Heart left ventricle (tissue), 16 donors: ENCODE measurements around the gene DYTN. TPM values are rescaled to one million over a fixed set of nuclear protein-coding genes. Genes with fewer than 3 reads are reported as not detected.

Experiments used
- ATAC-seq, 4 donors: fragments of 200-7000 bp; cut with Tn5 transposase; one replicate each; pipeline ENCODE4 v1.9.1; 2020 to 2022; ENCODE audit warnings: moderate library complexity in 4 of 4, mild to moderate bottlenecking in 3 of 4, moderate number of reproducible peaks in 1 of 4
- DNase-seq, 5 donors: peaks; one replicate each; pipeline ENCODE4 v3.0.0-alpha.2; 2020
- H3K27ac ChIP-seq, 12 donors: fragments of 200-600 bp; sonication (generic) in 4 of 12; one replicate each; pipeline versions ENCODE4 v1.5.0 to v1.8.0; 2016 to 2022; ENCODE audit warnings: mild to moderate bottlenecking in 2 of 12
- H3K27me3 ChIP-seq, 9 donors: fragments of 200-600 bp; sonication (generic) in 2 of 9; one replicate each; pipeline versions ENCODE4 v1.5.1 to v1.8.0; 2016 to 2022; ENCODE audit warnings: mild to moderate bottlenecking in 3 of 9
- H3K36me3 ChIP-seq, 9 donors: fragments of 200-600 bp; sonication (generic) in 2 of 9; one replicate each; pipeline versions ENCODE4 v1.5.0 to v1.8.0; 2018 to 2022; ENCODE audit warnings: mild to moderate bottlenecking in 2 of 9
- H3K4me1 ChIP-seq, 12 donors: fragments of 200-600 bp; sonication (generic) in 4 of 12; one replicate each; pipeline versions ENCODE4 v1.5.0 to v1.8.0; 2016 to 2022; ENCODE audit warnings: mild to moderate bottlenecking in 3 of 12
- H3K4me3 ChIP-seq, 12 donors: fragments of 200-600 bp; sonication (generic) in 4 of 12; one replicate each; pipeline versions ENCODE4 v1.5.0 to v1.8.0; 2017 to 2022; ENCODE audit warnings: mild to moderate bottlenecking in 9 of 12, moderate library complexity in 4 of 12
- H3K9me3 ChIP-seq, 12 donors: fragments of 200-600 bp; sonication (generic) in 4 of 12; one replicate each; pipeline versions ENCODE4 v1.5.0 to v1.8.0; 2016 to 2022; ENCODE audit warnings: mild to moderate bottlenecking in 1 of 12
- CTCF ChIP-seq, 12 donors: fragments of 200-600 bp; sonication (generic) in 4 of 12; IDR thresholded peaks; one replicate each; pipeline versions ENCODE4 v1.5.0 to v1.8.0; 2018 to 2022; ENCODE audit warnings: antibody characterized with exemption in 12 of 12, mild to moderate bottlenecking in 5 of 12
- POLR2A ChIP-seq, 2 donors: fragments of 450-650 bp; IDR thresholded peaks; one replicate each; pipeline ENCODE4 v1.6.1; 2017; ENCODE audit warnings: antibody characterized with exemption in 2 of 2, mild to moderate bottlenecking in 2 of 2, moderate library complexity in 2 of 2
- WGBS, 4 donors: extraction: QIAGEN DNeasy Blood & Tissue Kit in 2 of 4; methylation state at CpG; one replicate each; pipeline versions ENCODE4 v1.1.5 to v1.1.7; 2013 to 2018; 5-methylcytosine and 5-hydroxymethylcytosine counted together
- intact Hi-C, 10 donors: fragments of 100-400 bp; cut with DNase I; formaldehyde crosslinking; loops; one replicate each; pipeline versions ENCODE4 v1.11.1 to v1.14.2; 2022
- polyA plus RNA-seq, 2 donors: library from polyadenylated mRNA; stranded (reverse); fragments of 200-250 nt; gene quantifications; one replicate each; pipeline ENCODE4 v1.2.3, GENCODE V29; 2013
- total RNA-seq, 9 donors: library from RNA; depleted of rRNA in 2 of 9; stranded (reverse); fragments of >200 nt in 2 of 9; fragmentation: NEBNext Ultra II Directional in 3 of 9; extraction: Animal tissue kit (Norgen Biotek cat#: 25700) in 3 of 9; gene quantifications; one replicate each; pipeline versions ENCODE4 v1.1.0 to v1.2.4, GENCODE V29; 2016 to 2023
- donor health status: ischemic (EF 13 %, LVEDD 7.1; RV severe dilation, severe dysfunction).
- donor health status: healthy with polysubstance abuse.
- donor health status: DM: no; HTN: yes; CAD: no.
- donor health status: DM: no; HTN: no; CAD: no.
- donor health status: ischemic (EF 25% LVEDD 6.9; RV normal size, moderate dysfunction).
- donor health status: ischemic (EF 25% LVEDD 5.7; RV mildly dilated, moderate dysfunction).
- donor health status: healthy.
- donor health status: DM: yes; HTN: yes; CAD: no.
- donor health status: ischemic (EF 35%, LVEDD 5.7; RV mildly dilated, moderate dysfunction).
- donor health status: nonischemic (EF 11% LVEDD 7.7; RV severe dilation, severe dysfunction).
- donor health status: DM: yes; HTN: yes; CAD: no.
- donor health status: PGD.
- donor health status: ischemic (EF 29% LVEDD 5.4; RV normal size, mild dysfunction).
- donor health status: nonischemic (EF 23%, LVEDD 6.1; RV moderate dilation, normal function).

DYTN gene
- total and polyA plus RNA-seq, 11 donors: not detected

- TF ChIP-seq CTCF (IDR thresholded peaks at IDR 0.05): no peak
- no peak for TF ChIP-seq POLR2A (IDR thresholded peaks at IDR 0.05)
- H3K27ac ChIP-seq: no peak overlapping the region
- intact Hi-C loops: no loop called here
- ATAC-seq (no peak), DNase-seq (no peak)
- no peaks in the 10 kb centered on the region for H3K9me3 ChIP-seq
- peaks cover 0 to 19% (median 0%) of the 10 kb centered on the region in 9 donors for H3K27me3 ChIP-seq
- no peaks in the 10 kb centered on the region for H3K4me1 ChIP-seq
- no peaks in the 10 kb centered on the region for H3K36me3 ChIP-seq
- no peak overlapping the region for H3K4me3 ChIP-seq
Observed at GRCh38 chr2:206627632-206628031, 90.6 kb downstream of the DYTN start.

GRCh38 chr2:206626108-206626507, 92.1 kb downstream of the DYTN start:
- WGBS, 4 donors: 68 to 78% (median 72%) methylated on average over 2 of the region's 2 CpGs
- Histone ChIP-seq H3K27ac (no peak overlapping the region), H3K27me3 (peaks cover 0 to 19% (median 0%) of the 10 kb centered on the region in 9 donors), H3K9me3 (no peaks in the 10 kb centered on the region), H3K4me3 (no peak overlapping the region), H3K4me1 (no peaks in the 10 kb centered on the region), H3K36me3 (no peaks in the 10 kb centered on the region)
- ATAC-seq (no peak), DNase-seq (no peak)
- intact Hi-C loops: no loop called here
- TF ChIP-seq CTCF (IDR thresholded peaks at IDR 0.05) (no peak), POLR2A (IDR thresholded peaks at IDR 0.05) (no peak)

DNA sequence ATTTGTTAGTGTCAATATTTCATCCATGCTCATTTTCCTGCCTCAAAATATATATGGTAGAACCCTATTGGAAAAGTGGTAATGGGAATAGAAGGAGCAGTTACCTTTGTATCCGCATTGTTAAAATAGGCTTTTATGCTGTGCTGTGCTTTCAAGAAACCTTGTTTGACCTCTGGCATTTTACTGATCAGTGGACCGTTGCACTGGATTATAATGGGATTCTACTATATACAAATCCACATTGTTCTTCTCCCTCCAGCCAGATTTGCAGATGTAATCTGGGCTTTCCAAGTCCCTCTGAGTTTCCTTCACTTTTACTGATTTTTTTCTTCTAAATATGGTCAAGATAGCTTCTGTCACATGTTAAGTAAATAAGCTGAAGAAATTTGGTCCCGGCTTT, 99.2 kb downstream of the DYTN start:
- no peak overlapping the region for H3K27ac ChIP-seq
- H3K9me3 ChIP-seq: no peaks in the 10 kb centered on the region
- no peak overlapping the region for H3K4me3 ChIP-seq
- DNase-seq (no peak), ATAC-seq (no peak)
- no peaks in the 10 kb centered on the region for H3K27me3 ChIP-seq
- intact Hi-C loops: no loop called here
- TF ChIP-seq CTCF (IDR thresholded peaks at IDR 0.05) (no peak), POLR2A (IDR thresholded peaks at IDR 0.05) (no peak)
- peaks cover 0 to 15% (median 0%) of the 10 kb centered on the region in 12 donors for H3K4me1 ChIP-seq
- 53 to 72% (median 68%) methylated on average over 3 of the region's 3 CpGs for WGBS, 4 donors
- H3K36me3 ChIP-seq: no peaks in the 10 kb centered on the region

DNA sequence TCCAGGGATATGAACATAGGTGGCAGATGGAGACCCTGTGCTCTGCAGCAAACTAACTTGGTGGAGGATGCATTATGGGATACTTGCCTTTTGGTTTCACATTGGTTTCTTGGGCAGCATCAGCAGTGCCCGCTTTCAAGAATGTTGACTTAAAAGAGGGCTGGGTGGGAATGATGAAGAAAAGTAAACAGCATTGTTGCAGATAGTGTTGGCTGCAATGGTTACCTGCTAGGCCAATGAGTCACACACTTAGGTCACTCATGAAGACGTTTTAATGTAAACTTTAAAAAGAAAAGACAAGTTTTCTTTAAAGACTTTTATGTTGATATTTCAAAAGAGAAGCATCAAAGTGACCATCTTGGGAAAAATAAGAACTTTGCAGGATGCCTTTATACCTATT, 102.0 kb downstream of the DYTN start:
- DNase-seq (no peak), ATAC-seq (no peak)
- Histone ChIP-seq H3K9me3 (no peaks in the 10 kb centered on the region), H3K4me1 (peaks cover 0 to 15% (median 0%) of the 10 kb centered on the region in 12 donors), H3K27ac (peak overlapping the region in 6 of 12 donors; percentile 19 to 85 (median 41)), H3K27me3 (no peaks in the 10 kb centered on the region), H3K4me3 (no peak overlapping the region), H3K36me3 (peaks cover 0 to 4% (median 0%) of the 10 kb centered on the region in 9 donors)
- 80 to 86% (median 83%) methylated on average over 2 of the region's 2 CpGs for WGBS, 4 donors
- TF ChIP-seq POLR2A (IDR thresholded peaks at IDR 0.05) (no peak), CTCF (IDR thresholded peaks at IDR 0.05) (no peak)
- intact Hi-C loops: no loop called here
